Activated CD8-positive, alpha-beta memory T cell treated with anti-CD3 and anti-CD28 coated beads for 4 hours (primary cell): Measurements from ENCODE around the gene XRCC1.
"Not testable (repeated sequence)": the region's sequence is repeated elsewhere in the genome, so short reads cannot be mapped to it uniquely, and the experiment has no call there.

Experiments
- DNase-seq, 2 donors: peaks; one replicate each; pipeline ENCODE4 v3.0.0-alpha.2; 2020; ENCODE audit warnings: low read depth in 2 of 2

XRCC1 gene

GRCh38 chr19:43575955-43576878 lies 890 bp upstream of the XRCC1 start:
- no peak for DNase-seq

- no peak for DNase-seq
Observed at GRCh38 chr19:43574424-43575155, 737 bp downstream of the XRCC1 start.

GRCh38 chr19:43572171-43572588 lies 3.1 kb downstream of the XRCC1 start:
- no peak for DNase-seq

GRCh38 chr19:43570174-43570791 lies 5.0 kb downstream of the XRCC1 start:
- DNase-seq: no peak

GRCh38 chr19:43569657-43570056 lies 5.7 kb downstream of the XRCC1 start:
- no peak for DNase-seq

- DNase-seq: no peak
Observed at GRCh38 chr19:43564800-43565199, 10.5 kb downstream of the XRCC1 start.

GRCh38 chr19:43563816-43564457 lies 11.4 kb downstream of the XRCC1 start:
- no peak for DNase-seq

GRCh38 chr19:43562698-43563241 lies 12.6 kb downstream of the XRCC1 start:
- DNase-seq: peak; percentile 54 to 66

- no peak for DNase-seq
Observed at GRCh38 chr19:43562226-43562697, 13.1 kb downstream of the XRCC1 start.

GRCh38 chr19:43561139-43561970 lies 14.0 kb downstream of the XRCC1 start:
- DNase-seq: no peak

- DNase-seq: no peak
Observed at GRCh38 chr19:43560687-43561086, 14.6 kb downstream of the XRCC1 start.

GRCh38 chr19:43555185-43555770 lies 20.0 kb downstream of the XRCC1 start:
- peak; percentile 67 to 72 for DNase-seq

- no peak for DNase-seq
Observed at GRCh38 chr19:43554317-43554895, 20.9 kb downstream of the XRCC1 start.

GRCh38 chr19:43553656-43554055 lies 21.7 kb downstream of the XRCC1 start:
- DNase-seq: no peak

GRCh38 chr19:43552616-43553015 lies 22.7 kb downstream of the XRCC1 start:
- DNase-seq: no peak

- no peak for DNase-seq
Observed at GRCh38 chr19:43552198-43552450, 23.2 kb downstream of the XRCC1 start.

- no peak for DNase-seq
Observed at GRCh38 chr19:43551399-43552197, 23.7 kb downstream of the XRCC1 start.

- DNase-seq: no peak
Observed at GRCh38 chr19:43548706-43549105, 26.6 kb downstream of the XRCC1 start.

GRCh38 chr19:43547926-43548325 lies 27.4 kb downstream of the XRCC1 start:
- DNase-seq: not testable (repeated sequence)
